NT2/D1 (cell line): ENCODE results near the gene B3GNT5.

Source experiments
- SUZ12 ChIP-seq: IDR thresholded peaks from 2 replicates; pipeline ENCODE4 v1.6.1; 2011; ENCODE audit not compliant: insufficient read length, insufficient read depth; ENCODE audit errors: extremely low read depth
- YY1 ChIP-seq: IDR thresholded peaks from 2 replicates; pipeline ENCODE4 v1.6.1; 2011; ENCODE audit not compliant: insufficient read length, insufficient read depth
- ZNF274 ChIP-seq: IDR thresholded peaks from 2 replicates; pipeline ENCODE4 v1.6.1; 2011; ENCODE audit warnings: mild to moderate bottlenecking, low read depth, low read length

GRCh38 chr3:183285318-183285717 is 32.3 kb downstream of the B3GNT5 start:
- TF ChIP-seq SUZ12 (no peak), YY1 (no peak), ZNF274 (no peak)
